Mesendoderm (in vitro differentiated cells): Measurements from ENCODE around the gene PAQR5.
A peak's percentile ranks its signal among the peaks of the same experiment; 100 is the strongest.

Source experiments
- DNase-seq: peaks from one replicate; pipeline ENCODE4 v3.0.0; 2013
- H2AK5ac ChIP-seq: 2 replicates; pipeline ENCODE4 v1.6.1; 2013; ENCODE audit warnings: low read length, inconsistent platforms
- H2BK120ac ChIP-seq: 2 replicates; pipeline ENCODE4 v1.6.1; 2013; ENCODE audit warnings: low read depth, mild to moderate bottlenecking, low read length, moderate library complexity, mixed read lengths
- H2BK15ac ChIP-seq: replicated peaks from 2 replicates; pipeline ENCODE4 v1.6.1; 2013; ENCODE audit warnings: low read depth, mild to moderate bottlenecking, moderate library complexity
- H2BK5ac ChIP-seq: 2 replicates; pipeline ENCODE4 v1.6.1; 2013; ENCODE audit warnings: low read length, inconsistent platforms
- H3K18ac ChIP-seq: 2 replicates; pipeline ENCODE4 v1.6.1; 2013; ENCODE audit warnings: mild to moderate bottlenecking, low read length, mixed read lengths
- H3K23ac ChIP-seq: one replicate; pipeline ENCODE4 v1.6.1; 2013; ENCODE audit warnings: low read length
- H3K27ac ChIP-seq: 2 replicates; pipeline ENCODE4 v1.5.1; 2013; ENCODE audit warnings: low read depth, mild to moderate bottlenecking, inconsistent platforms, low read length, moderate library complexity
- H3K27me3 ChIP-seq: 2 replicates; pipeline ENCODE4 v1.6.1; 2013; ENCODE audit warnings: low read length, control low read depth, mild to moderate bottlenecking, inconsistent platforms; ENCODE audit not compliant: insufficient read depth, poor library complexity
- H3K36me3 ChIP-seq: 2 replicates; pipeline ENCODE4 v1.6.1; 2013; ENCODE audit warnings: low read length, inconsistent platforms; ENCODE audit not compliant: control insufficient read depth, insufficient read depth
- H3K4ac ChIP-seq: one replicate; pipeline ENCODE4 v1.6.1; 2013; ENCODE audit warnings: low read depth, mild to moderate bottlenecking, low read length, moderate library complexity
- H3K4me1 ChIP-seq: 2 replicates; pipeline ENCODE4 v1.6.1; 2013; ENCODE audit warnings: low read depth, low read length, inconsistent platforms; ENCODE audit not compliant: control insufficient read depth
- H3K4me2 ChIP-seq: 2 replicates; pipeline ENCODE4 v1.6.1; 2013; ENCODE audit warnings: low read length
- H3K4me3 ChIP-seq: 2 replicates; pipeline ENCODE4 v1.5.1; 2013; ENCODE audit warnings: mild to moderate bottlenecking, low read length
- H3K56ac ChIP-seq: one replicate; pipeline ENCODE4 v1.6.1; 2013; ENCODE audit warnings: low read length
- H3K79me1 ChIP-seq: 2 replicates; pipeline ENCODE4 v1.6.1; 2013; ENCODE audit warnings: low read length, inconsistent platforms
- H3K79me2 ChIP-seq: 2 replicates; pipeline ENCODE4 v1.6.1; 2013; ENCODE audit warnings: mild to moderate bottlenecking, low read length; ENCODE audit not compliant: control insufficient read depth, insufficient read depth
- H3K9ac ChIP-seq: 2 replicates; pipeline ENCODE4 v1.6.1; 2013; ENCODE audit warnings: low read length, inconsistent platforms
- H4K5ac ChIP-seq: one replicate; pipeline ENCODE4 v1.6.1; 2013; ENCODE audit warnings: low read length
- H4K8ac ChIP-seq: one replicate; pipeline ENCODE4 v1.6.1; 2013; ENCODE audit warnings: low read depth, mild to moderate bottlenecking, control low read depth, low read length, moderate library complexity
- WGBS: extraction: QIAGEN DNeasy Blood & Tissue Kit; methylation state at CpG from one replicate; pipeline ENCODE4 v1.1.7; 2013; ENCODE audit warnings: low lambda C conversion rate, missing lambda C conversion rate; ENCODE audit not compliant: insufficient coverage; ENCODE audit errors: extremely low coverage; 5-methylcytosine and 5-hydroxymethylcytosine counted together

PAQR5 gene

GRCh38 chr15:69395460-69395859 lies 96.7 kb downstream of the PAQR5 start:
- no peak overlapping the region for H3K4me2 ChIP-seq
- no peak overlapping the region for H3K27ac ChIP-seq
- no peak overlapping the region for H2BK5ac ChIP-seq
- H3K18ac ChIP-seq = no peak overlapping the region
- H3K27me3 ChIP-seq = no peaks in the 10 kb centered on the region
- no peaks in the 10 kb centered on the region for H3K79me1 ChIP-seq
- H4K5ac ChIP-seq = no peak overlapping the region
- H3K4me1 ChIP-seq = no peaks in the 10 kb centered on the region
- no CpG with 5 or more reads among the region's 10 CpGs for WGBS
- no peaks in the 10 kb centered on the region for H3K79me2 ChIP-seq
- no peak overlapping the region for H3K9ac ChIP-seq
- H2BK120ac ChIP-seq = no peak overlapping the region
- H3K4ac ChIP-seq = no peak overlapping the region
- no peak overlapping the region for H3K56ac ChIP-seq
- H4K8ac ChIP-seq = no peak overlapping the region
- no peak for DNase-seq
- no peaks in the 10 kb centered on the region for H3K36me3 ChIP-seq
- H2BK15ac ChIP-seq = no peak overlapping the region
- no peak overlapping the region for H2AK5ac ChIP-seq
- H3K4me3 ChIP-seq = no peak overlapping the region
- no peak overlapping the region for H3K23ac ChIP-seq

GRCh38 chr15:69395991-69396390 lies 97.3 kb downstream of the PAQR5 start:
- no peaks in the 10 kb centered on the region for H3K79me2 ChIP-seq
- no peak overlapping the region for H4K8ac ChIP-seq
- H3K4me3 ChIP-seq = no peak overlapping the region
- H3K18ac ChIP-seq = no peak overlapping the region
- H3K27ac ChIP-seq = no peak overlapping the region
- H3K4me1 ChIP-seq = no peaks in the 10 kb centered on the region
- no peak overlapping the region for H2BK120ac ChIP-seq
- H3K36me3 ChIP-seq = no peaks in the 10 kb centered on the region
- H3K9ac ChIP-seq = no peak overlapping the region
- H3K56ac ChIP-seq = no peak overlapping the region
- H3K4me2 ChIP-seq = no peak overlapping the region
- H3K23ac ChIP-seq = no peak overlapping the region
- no peaks in the 10 kb centered on the region for H3K27me3 ChIP-seq
- DNase-seq = no peak
- H2AK5ac ChIP-seq = no peak overlapping the region
- H3K4ac ChIP-seq = no peak overlapping the region
- H2BK5ac ChIP-seq = no peak overlapping the region
- WGBS = no CpG with 5 or more reads among the region's 5 CpGs
- no peak overlapping the region for H2BK15ac ChIP-seq
- no peaks in the 10 kb centered on the region for H3K79me1 ChIP-seq
- H4K5ac ChIP-seq = no peak overlapping the region

GRCh38 chr15:69398491-69398891 lies 99.8 kb downstream of the PAQR5 start:
- no peak overlapping the region for H3K4me2 ChIP-seq
- no peaks in the 10 kb centered on the region for H3K36me3 ChIP-seq
- H3K18ac ChIP-seq = no peak overlapping the region
- no peaks in the 10 kb centered on the region for H3K79me1 ChIP-seq
- H3K4ac ChIP-seq = no peak overlapping the region
- H3K4me1 ChIP-seq = no peaks in the 10 kb centered on the region
- no peak overlapping the region for H3K27ac ChIP-seq
- no peak overlapping the region for H3K4me3 ChIP-seq
- no peak overlapping the region for H3K9ac ChIP-seq
- no peak overlapping the region for H4K8ac ChIP-seq
- no peak for DNase-seq
- H2BK5ac ChIP-seq = no peak overlapping the region
- no peak overlapping the region for H3K23ac ChIP-seq
- WGBS = no CpG with 5 or more reads among the region's 7 CpGs
- no peak overlapping the region for H2BK15ac ChIP-seq
- no peaks in the 10 kb centered on the region for H3K79me2 ChIP-seq
- H2AK5ac ChIP-seq = no peak overlapping the region
- H4K5ac ChIP-seq = no peak overlapping the region
- H2BK120ac ChIP-seq = no peak overlapping the region
- H3K56ac ChIP-seq = no peak overlapping the region
- no peaks in the 10 kb centered on the region for H3K27me3 ChIP-seq

- Histone ChIP-seq H3K4me1 (no peaks in the 10 kb centered on the region), H3K4ac (no peak overlapping the region), H3K18ac (no peak overlapping the region), H3K4me2 (no peak overlapping the region), H2AK5ac (no peak overlapping the region), H3K79me1 (no peaks in the 10 kb centered on the region), H3K36me3 (no peaks in the 10 kb centered on the region), H4K8ac (no peak overlapping the region), H2BK120ac (no peak overlapping the region), H4K5ac (no peak overlapping the region), H3K27ac (no peak overlapping the region), H3K27me3 (no peaks in the 10 kb centered on the region), H2BK5ac (no peak overlapping the region), H2BK15ac (no peak overlapping the region), H3K56ac (no peak overlapping the region), H3K79me2 (no peaks in the 10 kb centered on the region), H3K23ac (no peak overlapping the region), H3K4me3 (no peak overlapping the region), H3K9ac (no peak overlapping the region)
- WGBS = no CpG with 5 or more reads among the region's 6 CpGs
- DNase-seq = peak; percentile 73
Observed at GRCh38 chr15:69400850-69401249, 102.1 kb downstream of the PAQR5 start.

- H3K36me3 ChIP-seq = no peaks in the 10 kb centered on the region
- H2BK120ac ChIP-seq = no peak overlapping the region
- no peak overlapping the region for H3K4me2 ChIP-seq
- no peaks in the 10 kb centered on the region for H3K4me1 ChIP-seq
- H3K18ac ChIP-seq = no peak overlapping the region
- H4K8ac ChIP-seq = no peak overlapping the region
- H3K27me3 ChIP-seq = no peaks in the 10 kb centered on the region
- H3K4me3 ChIP-seq = no peak overlapping the region
- H2BK15ac ChIP-seq = no peak overlapping the region
- H3K23ac ChIP-seq = no peak overlapping the region
- H3K56ac ChIP-seq = no peak overlapping the region
- H2BK5ac ChIP-seq = no peak overlapping the region
- no peak overlapping the region for H4K5ac ChIP-seq
- H3K79me1 ChIP-seq = no peaks in the 10 kb centered on the region
- no CpG with 5 or more reads among the region's 2 CpGs for WGBS
- no peak overlapping the region for H2AK5ac ChIP-seq
- H3K79me2 ChIP-seq = no peaks in the 10 kb centered on the region
- no peak for DNase-seq
- H3K4ac ChIP-seq = no peak overlapping the region
- H3K27ac ChIP-seq = no peak overlapping the region
- no peak overlapping the region for H3K9ac ChIP-seq
Observed at GRCh38 chr15:69402816-69403215, 104.1 kb downstream of the PAQR5 start.

GRCh38 chr15:69403594-69403993 lies 104.9 kb downstream of the PAQR5 start:
- Histone ChIP-seq H3K27me3 (no peaks in the 10 kb centered on the region), H2BK5ac (no peak overlapping the region), H3K18ac (no peak overlapping the region), H3K4me1 (no peaks in the 10 kb centered on the region), H4K8ac (no peak overlapping the region), H3K36me3 (no peaks in the 10 kb centered on the region), H3K4me3 (no peak overlapping the region), H3K27ac (no peak overlapping the region), H3K23ac (no peak overlapping the region), H2BK15ac (no peak overlapping the region), H2BK120ac (no peak overlapping the region), H4K5ac (no peak overlapping the region), H3K79me1 (no peaks in the 10 kb centered on the region), H3K9ac (no peak overlapping the region), H3K79me2 (no peaks in the 10 kb centered on the region), H3K4me2 (no peak overlapping the region), H3K4ac (no peak overlapping the region), H3K56ac (no peak overlapping the region), H2AK5ac (no peak overlapping the region)
- WGBS = no CpG with 5 or more reads among the region's 4 CpGs
- no peak for DNase-seq
